Myocyte (in vitro differentiated cells): ENCODE data around the gene VSTM2L. TPM values are rescaled to one million over a fixed set of nuclear protein-coding genes. Genes with fewer than 3 reads are reported as not detected.

Experiments used
- DNase-seq: peaks from one replicate; pipeline ENCODE4 v3.0.0-alpha.2; 2012; ENCODE audit warnings: low read depth
- total RNA-seq: library from RNA; depleted of rRNA; stranded (reverse); fragments of >200 nt; gene quantifications from 2 replicates; pipeline ENCODE4 v1.2.3, GENCODE V29; 2014

Gene VSTM2L
- total RNA-seq, 1 donor from 2014 or later = 77.5 TPM

- peak; percentile 52 for DNase-seq
Measured at GRCh38 chr20:37878835-37879599, 23.9 kb upstream of the VSTM2L start.

GRCh38 chr20:37879843-37880242, 23.1 kb upstream of the VSTM2L start:
- DNase-seq = no peak

- DNase-seq = peak; percentile 99
Measured at GRCh38 chr20:37880726-37881591, 22.0 kb upstream of the VSTM2L start.

- DNase-seq = no peak
Measured at GRCh38 chr20:37881601-37882343, 21.2 kb upstream of the VSTM2L start.

GRCh38 chr20:37882961-37883712, 19.8 kb upstream of the VSTM2L start:
- no peak for DNase-seq

GRCh38 chr20:37885042-37885441, 17.9 kb upstream of the VSTM2L start:
- DNase-seq = no peak

GRCh38 chr20:37885593-37886503, 17.1 kb upstream of the VSTM2L start:
- DNase-seq = no peak

GRCh38 chr20:37886851-37887297, 16.1 kb upstream of the VSTM2L start:
- DNase-seq = no peak

GRCh38 chr20:37888641-37889040, 14.3 kb upstream of the VSTM2L start:
- no peak for DNase-seq

GRCh38 chr20:37890108-37890507, 12.8 kb upstream of the VSTM2L start:
- DNase-seq = no peak

GRCh38 chr20:37890643-37891042, 12.3 kb upstream of the VSTM2L start:
- no peak for DNase-seq

GRCh38 chr20:37892001-37892400, 10.9 kb upstream of the VSTM2L start:
- no peak for DNase-seq

- DNase-seq = no peak
Measured at GRCh38 chr20:37893566-37894241, 9.2 kb upstream of the VSTM2L start.

- no peak for DNase-seq
Measured at GRCh38 chr20:37894454-37894853, 8.5 kb upstream of the VSTM2L start.

- DNase-seq = no peak
Measured at GRCh38 chr20:37895166-37895565, 7.8 kb upstream of the VSTM2L start.

- no peak for DNase-seq
Measured at GRCh38 chr20:37896932-37897548, 5.9 kb upstream of the VSTM2L start.

- no peak for DNase-seq
Measured at GRCh38 chr20:37898233-37899104, 4.5 kb upstream of the VSTM2L start.
